Islet of Langerhans (tissue), 1 donor: ENCODE data around the gene KIF1A.

Experiments used
- FAIRE-seq: peaks from one replicate; lab custom pipeline; 2011; peaks lifted over from hg19 to GRCh38; lab: Jason Lieb, UNC

The KIF1A gene

DNA sequence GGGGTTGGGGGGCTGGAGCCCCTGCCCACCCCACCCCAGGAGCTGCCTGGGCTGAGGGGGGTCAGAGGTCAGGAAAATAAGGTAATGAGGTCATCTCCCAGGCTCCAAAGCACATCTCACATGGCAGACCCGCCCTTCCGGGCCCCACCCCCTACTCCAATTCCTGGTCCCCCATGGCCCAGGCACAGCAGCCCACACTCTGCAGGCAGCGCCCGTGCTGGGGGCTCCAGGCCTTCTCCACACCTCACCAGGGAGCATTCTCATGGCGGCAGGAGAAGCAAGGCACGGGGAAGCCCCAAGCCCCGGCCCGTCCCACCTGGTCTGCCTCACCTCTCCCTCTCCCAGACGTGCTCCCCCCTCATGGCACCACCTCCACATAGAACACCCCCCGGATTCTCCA is 84.5 kb downstream of the KIF1A start:
- no peak for FAIRE-seq

DNA sequence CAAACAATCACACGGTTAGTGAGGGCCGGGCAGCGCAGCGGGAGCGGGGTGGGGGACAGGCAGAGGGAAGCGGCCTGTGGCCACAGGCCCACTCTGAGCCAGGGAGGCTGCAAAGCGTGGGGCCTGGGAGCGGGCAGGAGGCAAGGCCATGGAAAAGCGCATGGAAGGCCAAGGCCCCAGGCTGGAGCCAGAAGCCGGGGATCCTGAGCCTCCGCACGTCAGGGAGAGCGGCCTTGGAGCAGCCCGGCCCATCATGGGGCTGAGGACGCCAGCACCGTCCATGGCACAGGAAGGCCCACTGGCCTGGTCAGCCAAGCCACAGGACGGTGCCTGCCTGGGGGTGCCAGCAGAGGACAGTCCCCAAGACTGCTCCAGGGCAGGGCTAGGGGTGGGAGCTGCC is 85.3 kb downstream of the KIF1A start:
- FAIRE-seq, result no peak

DNA sequence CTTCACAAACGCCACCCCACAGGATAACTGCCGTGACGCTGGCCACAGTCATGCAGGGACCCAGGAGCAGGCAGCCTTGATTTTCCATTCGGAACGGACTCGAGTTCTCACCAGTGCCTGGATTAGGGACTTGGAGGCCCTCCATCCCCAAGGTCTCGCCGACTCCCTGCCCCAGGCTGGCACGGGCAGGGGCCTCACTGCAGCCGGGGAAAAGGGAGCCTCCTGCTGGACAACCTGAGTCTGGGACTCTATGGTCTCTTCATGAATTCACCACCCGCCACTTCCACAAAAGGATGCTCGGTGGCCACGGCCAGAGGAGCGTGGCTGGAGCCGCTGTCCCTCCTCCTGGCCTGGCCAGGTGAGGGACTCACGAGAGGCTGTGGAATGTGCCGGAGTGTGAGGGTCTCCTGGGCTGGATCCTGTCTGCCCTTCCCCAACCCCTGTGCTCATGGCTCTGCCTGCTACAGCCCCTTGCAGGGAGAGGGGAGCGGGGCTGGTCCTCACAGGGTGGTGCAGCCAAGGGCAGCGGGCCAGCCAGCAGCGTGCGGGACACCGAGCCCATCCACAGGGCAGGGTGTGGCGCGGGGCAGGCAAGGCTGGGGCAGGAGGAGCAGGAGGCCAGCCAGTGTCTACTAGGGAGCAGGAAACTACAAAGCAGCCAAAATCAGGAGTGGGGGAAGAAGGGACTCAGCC is 86.1 kb downstream of the KIF1A start:
- no peak for FAIRE-seq

DNA sequence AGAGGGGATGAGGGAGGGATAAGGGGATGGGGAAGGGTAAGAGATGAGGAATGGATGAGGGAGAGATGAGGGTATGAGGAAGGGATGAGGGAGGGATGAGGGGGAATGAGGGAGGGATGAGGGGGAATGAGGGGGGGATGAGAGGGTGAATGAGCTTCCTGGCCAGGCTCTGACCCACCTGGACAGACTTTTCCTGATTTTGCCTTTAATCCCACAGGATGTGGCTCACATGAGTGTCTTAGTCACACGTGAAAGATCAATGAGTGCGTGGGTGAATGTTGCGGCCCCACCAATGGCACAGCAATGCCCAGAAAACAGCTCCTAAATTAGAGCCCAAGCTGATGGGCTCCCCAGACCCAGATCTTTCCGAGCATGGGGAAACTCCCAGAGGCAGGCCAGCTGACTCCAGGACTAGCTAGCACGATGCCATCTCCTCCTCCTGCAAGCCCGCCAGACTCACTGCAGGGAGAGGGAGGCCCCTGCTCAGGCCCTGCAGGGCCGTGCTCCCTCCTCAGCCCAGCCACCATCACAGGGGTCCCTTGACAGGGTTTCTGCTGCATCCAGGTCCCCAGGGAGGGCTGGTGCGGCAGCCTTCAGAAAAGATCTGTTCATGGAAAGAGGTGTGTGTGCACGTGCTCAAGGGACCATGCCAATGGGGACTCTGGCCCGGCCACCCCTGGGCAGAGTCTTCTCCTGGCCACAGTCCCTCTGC is 87.0 kb downstream of the KIF1A start:
- no peak for FAIRE-seq

DNA sequence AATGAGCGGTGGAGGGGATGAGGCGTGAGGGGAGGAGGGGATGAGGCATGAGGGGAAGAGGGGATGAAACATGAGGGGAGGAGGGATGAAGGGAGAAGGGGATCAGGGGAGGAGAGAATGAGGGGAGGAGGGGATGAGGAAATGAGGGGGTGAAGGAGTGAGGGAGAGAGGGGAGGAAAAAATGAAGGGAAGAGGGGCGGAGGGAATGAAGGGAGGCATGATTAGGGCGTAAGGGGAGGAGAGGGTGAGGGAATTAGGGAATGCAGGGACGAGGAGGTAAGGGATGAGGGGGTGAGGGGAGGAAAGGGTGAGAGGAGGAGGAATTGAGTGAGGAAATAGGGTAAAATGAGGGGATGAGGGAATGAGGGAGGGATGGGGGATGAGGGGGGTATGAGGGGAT is 87.8 kb downstream of the KIF1A start:
- no peak for FAIRE-seq

DNA sequence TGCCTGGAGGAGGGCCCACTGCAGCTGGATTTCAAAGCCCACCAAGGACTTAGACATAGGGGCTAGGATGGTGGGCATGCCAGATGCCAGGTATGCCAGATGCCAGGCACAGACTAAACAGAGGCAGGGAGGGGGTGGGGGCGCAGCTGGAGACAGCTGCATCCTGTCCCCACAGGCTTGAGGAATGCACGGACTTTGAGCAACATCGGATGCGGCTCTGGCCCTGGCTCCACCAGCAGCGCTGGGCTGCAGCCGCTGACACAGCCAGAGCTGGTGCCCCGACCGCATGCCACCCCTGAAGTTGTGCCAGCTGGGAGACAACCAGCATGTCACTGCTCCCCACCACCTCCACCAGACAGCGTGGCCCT is 88.9 kb downstream of the KIF1A start:
- no peak for FAIRE-seq

DNA sequence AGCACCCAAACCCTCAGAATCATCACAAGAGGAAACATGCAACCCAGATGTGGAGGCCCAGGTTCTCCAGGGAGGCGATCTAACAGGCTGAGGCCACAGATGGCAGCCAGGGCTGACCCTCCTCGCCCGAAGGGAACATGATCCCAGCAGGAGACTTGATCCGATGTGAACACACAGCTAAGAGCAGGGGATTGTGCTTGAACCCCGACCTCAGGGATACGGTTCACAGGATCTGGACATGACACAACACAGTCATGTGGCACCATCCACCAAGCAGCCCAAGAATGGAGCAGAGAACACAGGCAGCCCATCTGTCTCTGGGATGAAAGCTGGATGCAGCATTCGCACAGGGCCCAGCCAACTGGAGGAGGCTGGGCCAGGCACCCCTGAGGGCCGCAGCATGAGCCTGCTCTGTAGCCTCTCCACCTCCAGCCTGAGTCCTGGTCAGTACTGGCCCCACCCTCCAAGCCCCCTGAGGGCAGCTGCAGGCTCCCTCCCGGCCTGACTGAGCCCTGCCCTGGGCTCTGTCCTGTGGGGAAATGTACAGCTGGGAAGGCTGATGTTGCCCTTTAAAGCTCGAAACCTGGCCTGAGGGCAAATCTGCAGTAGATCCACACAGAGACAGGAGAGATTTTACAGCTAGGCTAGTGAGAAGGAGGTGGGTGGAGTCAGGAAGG is 89.4 kb downstream of the KIF1A start:
- no peak for FAIRE-seq

DNA sequence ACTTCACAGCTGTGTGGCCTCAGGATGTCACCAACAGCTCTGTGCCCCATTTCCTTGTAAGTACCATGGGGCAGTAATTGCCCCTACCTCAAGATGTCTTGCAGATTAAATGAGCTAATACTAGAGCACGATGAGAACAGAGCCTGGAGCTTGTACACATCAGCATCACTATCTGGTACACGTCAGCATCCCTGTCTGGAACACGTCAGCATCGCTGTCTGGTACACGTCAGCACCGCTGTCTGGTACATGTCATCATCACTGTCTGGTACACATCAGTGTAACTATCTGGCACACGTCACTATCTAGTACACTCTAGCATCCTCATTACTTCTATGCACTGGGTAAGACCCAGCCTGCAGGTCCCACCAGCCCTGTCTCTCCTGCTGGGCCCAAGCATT is 91.2 kb downstream of the KIF1A start:
- FAIRE-seq, result no peak

DNA sequence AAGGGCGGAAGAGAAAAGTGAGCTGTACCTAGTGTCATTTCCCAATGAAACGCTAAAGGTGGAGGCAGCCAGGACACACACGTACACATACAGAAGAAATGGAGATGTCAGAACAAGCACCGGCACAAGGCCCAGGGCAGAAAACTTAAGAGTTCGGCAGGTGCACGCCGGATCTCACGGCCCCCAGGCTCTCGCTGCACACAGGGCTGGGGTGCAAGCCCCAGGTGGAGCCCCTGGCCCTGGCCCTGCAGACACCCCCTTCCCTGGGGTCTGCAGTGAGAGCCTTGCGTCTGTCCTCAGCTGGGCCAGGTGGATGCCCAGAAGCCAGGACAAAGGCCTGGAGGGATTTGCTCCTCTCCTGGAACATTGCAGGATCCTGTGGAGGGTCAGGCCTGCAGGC is 91.7 kb downstream of the KIF1A start:
- FAIRE-seq, result no peak

DNA sequence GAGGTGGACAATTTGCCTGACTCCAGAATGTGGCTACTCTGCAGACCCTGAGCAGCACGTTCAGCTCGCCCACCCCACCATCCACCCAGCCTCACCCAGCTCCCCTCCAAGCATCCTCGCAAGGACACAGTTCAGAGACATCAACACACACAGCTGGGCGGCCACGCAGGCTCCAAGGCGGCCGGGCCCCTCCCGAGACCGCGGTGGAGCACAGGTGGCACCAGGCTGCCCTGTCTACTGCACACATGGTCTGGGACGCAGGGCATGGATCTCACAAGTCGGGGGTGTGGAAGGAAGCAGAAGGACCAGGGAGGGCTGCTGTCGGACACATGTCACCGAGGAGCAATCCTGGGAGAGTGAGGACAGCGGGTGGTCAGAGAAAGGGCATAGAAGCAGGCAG is 92.1 kb downstream of the KIF1A start:
- no peak for FAIRE-seq

DNA sequence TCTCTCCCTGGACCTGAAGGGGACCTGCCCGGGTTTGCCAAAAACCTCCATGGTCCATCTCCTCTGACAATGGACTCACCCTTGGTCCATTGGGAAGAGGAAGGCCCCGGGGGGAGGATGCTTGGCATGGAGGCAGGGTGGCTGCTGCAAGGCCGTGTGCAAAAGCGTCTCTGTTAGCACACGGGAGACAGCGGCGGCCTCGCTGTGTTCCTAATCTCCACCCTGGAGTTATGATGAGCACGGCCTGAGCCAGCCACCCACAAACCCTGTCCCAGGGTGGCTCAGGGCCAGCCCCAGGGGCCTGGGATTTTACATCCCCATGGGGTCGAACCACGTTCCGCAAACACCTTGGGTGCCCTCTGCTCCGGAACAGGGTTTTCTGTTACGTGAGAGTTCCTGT is 92.6 kb downstream of the KIF1A start:
- no peak for FAIRE-seq

DNA sequence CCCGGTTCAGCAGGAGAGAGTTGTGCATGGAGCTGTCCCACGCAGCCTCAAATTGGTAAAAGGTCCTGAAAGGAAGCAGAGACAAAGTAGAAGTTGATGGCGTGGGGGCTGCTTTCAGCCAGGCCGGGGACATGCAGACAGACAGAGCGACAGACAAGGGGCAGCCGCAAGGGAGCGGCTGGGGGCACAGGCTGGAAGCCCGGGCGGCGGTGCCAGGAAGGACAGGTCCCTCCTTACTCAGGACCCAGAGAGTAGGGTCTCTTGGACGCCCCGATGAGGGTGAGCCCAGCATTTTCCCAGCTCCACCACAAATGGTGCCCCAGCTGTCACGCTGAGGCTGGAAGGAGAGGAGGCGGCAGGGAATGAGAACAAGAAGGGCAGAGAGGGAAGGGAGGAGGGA is 93.1 kb downstream of the KIF1A start:
- FAIRE-seq, result no peak

DNA sequence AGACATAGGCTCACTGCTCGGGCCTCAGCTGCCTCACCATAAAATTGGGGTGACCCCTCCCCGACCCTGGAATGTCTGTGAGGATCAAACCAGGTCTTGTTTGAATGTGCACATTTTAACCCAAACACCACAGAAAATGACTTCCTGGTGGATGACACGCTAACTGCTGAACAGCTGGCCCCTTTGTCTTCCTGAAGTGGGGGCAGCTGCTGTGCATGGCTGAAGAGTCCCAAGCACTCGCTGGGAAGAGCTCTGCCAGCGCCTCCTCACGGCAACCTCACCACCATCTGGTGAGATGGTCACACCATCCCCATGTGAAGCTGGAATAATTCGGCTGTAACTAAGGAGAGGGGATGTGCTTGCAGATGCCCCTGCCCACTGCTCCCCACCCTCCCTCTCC is 94.3 kb downstream of the KIF1A start:
- no peak for FAIRE-seq

DNA sequence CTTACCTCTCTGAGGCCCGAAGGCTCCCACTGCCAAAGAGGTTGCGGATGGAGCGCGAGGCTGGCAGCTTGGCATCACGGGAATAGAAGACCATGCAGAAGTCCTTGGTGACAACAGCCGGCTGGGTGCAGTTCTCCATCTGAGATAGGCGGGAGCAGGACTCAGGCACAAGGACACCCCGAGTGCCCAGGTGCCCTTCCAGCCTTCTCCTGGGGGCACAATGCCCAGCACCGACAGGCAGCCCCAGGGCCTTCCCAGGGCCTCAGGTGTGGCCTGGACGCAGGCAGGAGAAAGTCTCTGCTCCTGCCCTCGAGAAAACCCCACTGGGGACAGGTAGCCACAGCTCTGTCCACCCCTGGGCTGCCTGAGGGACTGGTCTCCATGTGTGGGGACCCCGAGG is 94.8 kb downstream of the KIF1A start:
- FAIRE-seq, result no peak

DNA sequence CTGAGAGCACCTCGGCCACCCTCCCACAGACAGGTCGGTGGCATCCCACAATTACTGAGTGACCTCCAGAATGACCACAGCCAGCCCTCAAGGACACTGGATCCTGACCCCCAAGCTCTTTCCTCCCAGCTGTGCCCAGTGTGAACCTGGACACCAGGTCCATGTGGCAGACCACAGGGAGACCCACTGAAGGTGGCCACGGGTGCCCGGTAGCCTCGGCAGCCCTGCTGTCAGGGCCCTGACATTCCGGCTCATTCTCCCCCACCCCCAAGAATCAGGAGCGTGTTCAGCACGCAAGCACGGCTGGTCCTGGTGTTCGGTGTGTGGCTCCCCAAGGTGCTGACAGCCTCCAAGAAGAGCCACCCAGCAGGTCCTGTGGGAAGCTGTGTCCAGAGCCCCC is 95.6 kb downstream of the KIF1A start:
- no peak for FAIRE-seq

DNA sequence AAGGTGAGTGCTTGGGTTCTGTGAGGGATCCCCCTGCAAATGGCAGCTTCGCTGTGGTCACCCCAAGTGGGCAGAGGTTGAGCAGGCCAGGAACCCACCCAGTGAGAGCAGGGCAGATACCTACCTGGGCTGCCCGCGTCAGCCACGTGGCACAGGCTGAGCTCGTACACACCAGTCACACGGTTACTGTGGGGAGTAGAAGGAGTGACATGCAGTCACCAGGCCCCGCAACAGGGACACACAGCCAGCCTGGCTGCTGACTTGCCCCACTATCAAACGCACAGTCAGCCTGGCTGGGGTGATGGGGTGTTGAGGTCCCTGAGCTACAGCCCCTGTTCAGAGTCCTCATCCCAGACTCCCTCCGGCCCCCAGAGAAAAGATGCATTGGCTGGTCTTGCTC is 96.2 kb downstream of the KIF1A start:
- FAIRE-seq, result no peak

DNA sequence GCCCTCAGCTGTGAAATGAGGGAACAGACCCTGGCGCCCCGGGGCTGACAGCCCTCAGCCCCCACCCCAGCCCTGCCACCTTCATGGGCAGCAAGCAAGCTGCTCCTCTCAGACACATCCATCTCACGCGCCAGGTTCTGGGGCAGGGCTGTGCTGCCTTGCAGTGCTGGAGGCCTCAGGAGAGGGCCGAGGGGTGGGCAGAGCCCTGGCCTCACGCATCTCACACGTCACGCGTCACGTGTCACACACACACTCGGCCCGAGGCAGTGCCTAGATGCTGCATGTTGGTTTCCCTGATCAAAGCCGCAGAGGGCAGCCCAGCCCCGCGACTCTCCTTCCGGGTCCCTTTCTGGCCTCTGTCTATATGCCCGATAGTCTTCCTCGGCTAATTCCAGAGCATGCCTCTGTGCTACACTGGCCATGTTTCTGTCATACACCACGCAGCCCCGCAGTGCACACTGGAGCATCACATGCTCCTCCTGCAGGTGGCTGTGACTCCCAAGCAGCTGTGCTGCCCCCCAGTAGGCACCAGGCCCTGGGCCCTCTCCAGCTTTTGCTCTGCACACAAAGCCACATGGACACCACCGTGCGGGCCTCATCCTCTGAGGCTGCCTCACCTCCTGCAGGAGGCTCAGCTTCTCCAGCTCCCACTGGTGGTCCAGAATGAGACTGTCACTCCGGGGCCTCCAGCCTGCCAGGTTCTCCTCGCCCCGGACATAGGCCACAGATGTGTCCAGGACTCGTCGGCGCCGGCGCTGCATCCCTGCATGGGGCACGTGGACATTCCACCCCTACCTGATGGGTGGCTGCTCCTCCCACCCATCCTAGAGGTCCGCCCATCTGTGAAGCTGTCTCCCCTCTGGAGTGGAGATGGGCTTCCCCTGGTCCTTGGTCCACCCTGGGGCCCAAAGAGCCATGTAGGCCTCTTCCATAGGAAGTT is 97.0 kb downstream of the KIF1A start:
- no peak for FAIRE-seq

DNA sequence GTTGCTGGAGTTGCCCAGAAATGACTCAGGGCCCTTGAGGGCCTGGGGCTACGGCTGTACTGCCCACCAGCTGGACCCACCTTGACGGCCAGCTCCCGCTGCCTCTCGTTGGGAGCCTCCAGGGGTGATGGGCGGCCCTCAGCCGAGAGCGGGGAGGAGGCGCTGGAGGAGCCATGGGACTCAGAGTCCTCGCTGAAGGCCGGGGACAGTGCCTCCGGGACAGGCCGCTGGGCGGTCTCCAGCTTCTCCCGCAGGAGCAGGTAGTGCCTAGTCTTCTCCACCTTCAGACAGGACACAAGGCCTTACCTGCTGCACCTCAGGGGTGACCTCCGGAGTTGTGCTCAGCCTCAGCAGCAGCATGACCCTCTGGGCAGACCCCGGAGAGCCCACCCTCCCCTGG is 97.6 kb downstream of the KIF1A start:
- FAIRE-seq, result no peak

DNA sequence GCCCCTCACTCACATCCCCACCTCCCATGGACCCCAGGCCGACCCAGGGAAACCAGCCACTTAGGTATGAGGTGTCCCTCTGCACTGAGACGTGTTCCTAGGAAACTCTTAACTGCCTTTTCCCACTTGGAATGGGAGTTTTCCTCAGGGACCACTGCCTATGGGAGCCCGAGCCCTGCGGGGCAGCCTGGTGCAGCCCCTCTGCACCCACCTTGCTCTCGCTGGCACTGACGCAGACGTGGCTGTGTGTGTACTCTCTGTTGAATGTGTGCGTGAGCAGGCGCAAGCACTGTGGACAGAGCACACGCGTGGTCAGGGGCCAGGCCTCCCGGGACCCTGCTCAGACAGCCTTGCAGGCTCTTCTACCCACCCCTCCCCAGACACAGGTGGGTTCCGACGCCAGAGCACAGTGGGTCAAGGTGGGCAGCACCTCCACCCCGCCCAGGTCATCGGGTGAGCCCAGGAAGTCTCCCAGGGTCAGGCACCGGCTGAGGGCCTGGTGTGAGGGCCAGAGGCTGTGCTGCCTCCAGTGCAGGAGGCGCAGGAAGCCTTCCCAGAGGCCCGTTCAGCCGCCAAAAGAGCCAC is 98.3 kb downstream of the KIF1A start:
- FAIRE-seq, result no peak

DNA sequence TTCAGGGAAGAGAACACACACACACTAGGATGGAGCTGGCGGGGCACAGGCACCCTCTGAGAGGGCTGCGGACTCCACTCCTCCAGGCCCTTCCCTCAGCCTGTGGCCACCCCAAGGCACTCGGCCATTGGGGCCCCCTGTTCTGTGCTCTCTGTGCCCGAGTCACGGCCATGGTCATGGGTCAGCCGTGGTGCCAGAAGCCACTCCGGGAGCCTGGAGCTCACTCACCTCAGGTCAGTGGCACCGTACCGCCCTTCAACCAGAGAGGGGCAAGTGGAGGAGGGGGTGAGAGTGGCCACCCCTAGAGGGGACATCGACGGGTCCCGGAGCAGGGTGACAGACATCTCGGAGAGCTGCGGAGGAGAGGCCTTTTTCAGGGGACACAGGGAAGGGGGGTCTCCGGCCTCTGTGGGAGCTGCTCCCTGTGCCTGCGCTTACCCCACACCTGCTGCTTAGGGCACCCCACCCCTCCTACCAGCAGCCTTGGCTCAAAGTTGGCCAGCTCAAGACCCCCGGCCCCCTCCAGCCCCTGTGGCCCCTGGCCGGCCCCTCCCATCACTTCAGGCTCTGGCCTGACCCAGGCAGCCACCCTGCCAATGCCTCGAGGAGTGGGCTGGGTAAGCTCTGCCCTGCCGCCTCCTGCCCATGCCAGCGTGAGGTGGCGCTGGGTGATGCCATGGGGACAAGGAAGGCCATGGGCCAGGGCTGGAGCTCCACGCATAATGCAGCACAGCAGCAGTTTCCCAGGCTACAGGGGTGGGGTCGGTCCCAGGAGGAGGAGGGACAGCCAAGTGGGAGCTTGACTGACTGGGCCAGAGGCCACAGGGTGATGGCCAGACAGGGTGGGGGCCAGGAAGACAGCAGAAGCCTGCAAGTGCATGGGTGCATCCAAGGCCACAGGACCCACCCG is 99.1 kb downstream of the KIF1A start:
- no peak for FAIRE-seq
